ENCODE results near the gene KIF24.
A peak's percentile ranks its signal among the peaks of the same experiment; 100 is the strongest.

Gene KIF24

DNA sequence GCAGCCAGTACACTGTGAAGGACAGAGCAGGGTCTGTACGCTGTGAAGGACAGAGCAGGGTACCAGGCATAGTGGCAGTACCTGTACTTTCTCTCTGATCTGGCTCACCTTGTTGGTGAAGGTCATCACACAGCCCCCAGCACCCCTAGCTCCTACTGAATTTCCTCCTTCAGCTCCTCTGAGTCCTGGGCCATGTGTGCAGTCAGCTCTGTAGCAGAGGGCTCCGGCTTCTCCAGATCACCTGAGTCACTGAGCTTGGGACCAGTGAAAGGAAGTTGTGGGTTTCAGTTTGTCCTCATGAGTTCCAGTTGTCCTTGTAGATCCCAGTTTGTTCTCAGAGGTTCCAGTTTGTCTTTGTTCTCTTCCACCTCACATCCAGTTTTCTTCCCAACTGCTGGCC, 5.8 kb upstream of the KIF24 start:
- no peak for DNase-seq
- no peaks in the 10 kb centered on the region for H3K27me3 ChIP-seq (replicated peaks)
- in situ Hi-C loops (cut with HindIII; ENCODE audit: low pct_ligation_motif_present, low sequenced_read_pairs), result no loop called here
- H3K4me3 ChIP-seq (ENCODE audit: low read depth, low read length), result no peak overlapping the region
- TF ChIP-seq, protein P1, sequence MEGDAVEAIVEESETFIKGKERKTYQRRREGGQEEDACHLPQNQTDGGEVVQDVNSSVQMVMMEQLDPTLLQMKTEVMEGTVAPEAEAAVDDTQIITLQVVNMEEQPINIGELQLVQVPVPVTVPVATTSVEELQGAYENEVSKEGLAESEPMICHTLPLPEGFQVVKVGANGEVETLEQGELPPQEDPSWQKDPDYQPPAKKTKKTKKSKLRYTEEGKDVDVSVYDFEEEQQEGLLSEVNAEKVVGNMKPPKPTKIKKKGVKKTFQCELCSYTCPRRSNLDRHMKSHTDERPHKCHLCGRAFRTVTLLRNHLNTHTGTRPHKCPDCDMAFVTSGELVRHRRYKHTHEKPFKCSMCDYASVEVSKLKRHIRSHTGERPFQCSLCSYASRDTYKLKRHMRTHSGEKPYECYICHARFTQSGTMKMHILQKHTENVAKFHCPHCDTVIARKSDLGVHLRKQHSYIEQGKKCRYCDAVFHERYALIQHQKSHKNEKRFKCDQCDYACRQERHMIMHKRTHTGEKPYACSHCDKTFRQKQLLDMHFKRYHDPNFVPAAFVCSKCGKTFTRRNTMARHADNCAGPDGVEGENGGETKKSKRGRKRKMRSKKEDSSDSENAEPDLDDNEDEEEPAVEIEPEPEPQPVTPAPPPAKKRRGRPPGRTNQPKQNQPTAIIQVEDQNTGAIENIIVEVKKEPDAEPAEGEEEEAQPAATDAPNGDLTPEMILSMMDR (IDR thresholded peaks at IDR 0.05; ENCODE audit: low read depth, low read length, missing control alignments), result no peak
- H3K36me3 ChIP-seq (replicated peaks), result peaks cover 7% of the 10 kb centered on the region
- no peak overlapping the region for H3K27ac ChIP-seq

DNA sequence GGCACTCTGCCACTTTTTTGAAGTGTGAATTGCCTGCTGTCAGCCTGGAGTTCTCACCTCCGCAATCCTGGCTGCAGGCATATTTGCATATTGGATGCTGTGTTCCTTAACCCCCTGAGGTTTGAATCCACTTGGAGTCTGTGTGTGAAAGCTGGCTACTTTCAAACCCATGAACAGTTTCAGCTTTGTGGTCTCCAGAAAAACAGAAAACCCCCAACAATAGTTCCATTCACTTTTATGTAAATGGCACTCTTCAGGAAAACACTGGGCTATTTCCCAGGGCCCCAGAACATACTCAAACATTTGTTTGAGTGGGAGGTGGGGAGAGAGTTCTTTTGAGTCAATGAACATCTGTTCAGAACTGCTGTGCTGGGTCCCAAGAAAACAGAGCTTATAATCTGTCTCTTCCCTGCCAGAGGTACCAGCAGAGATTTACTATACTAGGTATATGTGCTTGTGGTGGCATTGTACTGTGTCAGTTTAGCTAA, 5.3 kb upstream of the KIF24 start:
- in situ Hi-C loops (cut with HindIII; ENCODE audit: low pct_ligation_motif_present, low sequenced_read_pairs), result no loop called here
- TF ChIP-seq, protein P1 (IDR thresholded peaks at IDR 0.05; ENCODE audit: low read depth, low read length, missing control alignments), result no peak
- H3K27me3 ChIP-seq (replicated peaks), result no peaks in the 10 kb centered on the region
- no peak for DNase-seq
- H3K4me3 ChIP-seq (ENCODE audit: low read depth, low read length), result no peak overlapping the region
- peaks cover 4% of the 10 kb centered on the region for H3K36me3 ChIP-seq (replicated peaks)
- H3K27ac ChIP-seq, result no peak overlapping the region

DNA sequence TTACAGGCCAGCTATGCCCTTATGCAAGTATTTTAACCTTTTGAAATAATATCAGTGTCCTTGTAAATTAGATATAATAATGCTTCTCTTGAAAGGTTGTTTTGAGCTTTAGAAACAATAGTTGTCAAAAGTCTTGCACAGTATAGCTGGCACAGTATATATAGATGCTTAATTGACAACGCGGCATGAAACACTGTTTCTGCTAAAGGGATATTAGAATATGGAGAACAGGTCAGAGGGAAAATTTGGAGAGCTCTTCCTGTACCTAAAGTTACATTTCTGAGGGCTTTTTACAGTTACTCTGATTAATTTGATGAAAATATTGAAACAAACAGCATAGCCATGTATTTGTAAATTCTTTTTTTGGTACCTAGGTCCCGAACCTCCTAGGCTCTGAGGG, 4.8 kb upstream of the KIF24 start:
- no peaks in the 10 kb centered on the region for H3K27me3 ChIP-seq (replicated peaks)
- peaks cover 4% of the 10 kb centered on the region for H3K36me3 ChIP-seq (replicated peaks)
- no peak overlapping the region for H3K4me3 ChIP-seq (ENCODE audit: low read depth, low read length)
- in situ Hi-C loops (cut with HindIII; ENCODE audit: low pct_ligation_motif_present, low sequenced_read_pairs), result no loop called here
- no peak overlapping the region for H3K27ac ChIP-seq
- TF ChIP-seq, protein P1 (IDR thresholded peaks at IDR 0.05; ENCODE audit: low read depth, low read length, missing control alignments), result no peak
- DNase-seq, result no peak

DNA sequence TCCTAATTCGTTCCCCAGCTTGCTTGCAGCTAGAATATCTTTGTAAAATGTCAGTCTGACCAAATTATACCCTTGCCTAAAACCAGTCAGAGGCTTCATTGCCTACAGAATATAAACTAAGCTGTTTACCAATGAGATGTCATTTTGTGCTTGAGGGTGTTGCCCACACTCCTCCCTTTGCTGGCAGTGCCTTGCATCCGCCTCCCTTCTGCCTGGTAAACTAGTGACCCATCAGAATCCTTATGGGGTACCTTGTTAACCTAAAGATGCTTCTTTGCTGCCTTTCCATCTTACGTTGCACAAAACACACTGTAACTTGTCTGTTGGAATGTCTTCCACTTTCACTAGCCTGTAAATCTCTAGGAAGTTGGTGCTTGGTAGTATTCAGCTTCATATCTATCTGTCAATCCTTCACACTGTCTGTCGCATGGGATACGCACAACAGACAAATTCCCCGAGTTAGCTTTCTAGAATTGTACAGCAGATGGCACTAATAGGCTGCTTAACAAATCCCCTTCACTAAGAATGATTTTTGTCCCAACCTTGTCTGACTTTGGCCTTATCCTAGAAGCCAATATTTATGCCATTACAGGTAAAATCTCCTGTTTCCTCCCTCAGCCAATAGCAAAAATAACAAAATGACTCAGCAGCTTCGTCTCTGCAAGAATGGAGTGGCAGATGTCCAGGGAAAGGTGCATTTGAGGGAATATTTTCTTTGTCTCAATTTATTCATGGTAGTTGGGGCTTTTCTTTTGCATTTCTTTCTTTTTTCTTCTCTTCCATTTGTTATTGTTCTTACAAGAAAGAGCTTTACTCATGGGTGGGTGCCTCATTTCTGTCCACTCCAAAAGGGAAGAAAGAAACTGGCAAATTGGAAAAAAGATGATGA, 3.3 kb upstream of the KIF24 start:
- Histone ChIP-seq H3K27me3 (replicated peaks) (no peaks in the 10 kb centered on the region), H3K36me3 (replicated peaks) (no peaks in the 10 kb centered on the region), H3K27ac (no peak overlapping the region), H3K4me3 (ENCODE audit: low read depth, low read length) (no peak overlapping the region)
- TF ChIP-seq, protein P1 (IDR thresholded peaks at IDR 0.05; ENCODE audit: low read depth, low read length, missing control alignments), result peak; percentile 61
- in situ Hi-C loops (cut with HindIII; ENCODE audit: low pct_ligation_motif_present, low sequenced_read_pairs), result no loop called here
- DNase-seq, result no peak

DNA sequence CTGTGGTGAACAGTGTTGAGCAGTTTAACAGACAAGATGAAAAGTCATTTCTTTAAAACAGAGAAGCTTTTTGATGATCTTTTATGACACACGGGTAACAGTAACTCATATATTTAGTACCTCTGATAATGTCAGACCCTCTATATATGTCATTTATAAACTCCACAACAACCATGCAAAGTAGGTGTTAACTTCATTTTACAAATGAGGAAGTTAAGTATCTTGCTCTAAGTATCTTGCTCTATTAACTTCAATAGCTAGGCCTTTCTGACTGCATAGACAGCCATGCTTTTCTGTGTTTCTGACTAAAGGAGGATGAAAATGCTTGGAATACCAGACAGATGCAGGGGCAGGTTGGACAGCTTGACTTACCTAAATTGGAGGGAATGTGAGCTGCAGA, 2.1 kb upstream of the KIF24 start:
- in situ Hi-C loops (cut with HindIII; ENCODE audit: low pct_ligation_motif_present, low sequenced_read_pairs), result no loop called here
- TF ChIP-seq, protein P1 (IDR thresholded peaks at IDR 0.05; ENCODE audit: low read depth, low read length, missing control alignments), result no peak
- no peak overlapping the region for H3K27ac ChIP-seq
- no peaks in the 10 kb centered on the region for H3K36me3 ChIP-seq (replicated peaks)
- no peak for DNase-seq
- H3K27me3 ChIP-seq (replicated peaks), result no peaks in the 10 kb centered on the region
- H3K4me3 ChIP-seq (ENCODE audit: low read depth, low read length), result no peak overlapping the region

Measured in brain microvascular endothelial cell (primary cell).